T-helper 9 cell (primary cell): ENCODE results near the gene ECI2.
"Not testable (repeated sequence)": the region's sequence is repeated elsewhere in the genome, so short reads cannot be mapped to it uniquely, and the experiment has no call there.

Source experiments
- DNase-seq: peaks from one replicate; pipeline ENCODE4 v3.0.0-alpha.2; 2020

Gene ECI2

DNA sequence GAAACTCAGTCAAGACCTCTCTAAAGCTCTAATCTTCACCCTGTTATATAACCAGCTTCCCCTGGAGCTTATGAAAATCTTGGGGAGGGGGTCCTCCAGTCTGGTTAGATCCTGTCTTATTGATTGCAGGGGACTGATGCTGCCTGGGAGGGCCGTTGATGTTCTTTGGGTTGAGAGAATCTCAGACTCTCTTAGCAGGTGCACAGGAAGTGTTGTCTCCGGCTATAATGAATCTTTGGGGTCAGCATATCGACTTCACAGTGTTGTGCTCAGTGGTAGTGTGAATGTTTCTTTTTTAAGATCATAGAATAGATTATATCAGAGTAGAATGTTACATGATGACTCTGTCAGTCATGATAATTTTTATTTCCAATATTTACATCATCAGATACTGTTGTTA, 2.8 kb upstream of the ECI2 start:
- no peak for DNase-seq

DNA sequence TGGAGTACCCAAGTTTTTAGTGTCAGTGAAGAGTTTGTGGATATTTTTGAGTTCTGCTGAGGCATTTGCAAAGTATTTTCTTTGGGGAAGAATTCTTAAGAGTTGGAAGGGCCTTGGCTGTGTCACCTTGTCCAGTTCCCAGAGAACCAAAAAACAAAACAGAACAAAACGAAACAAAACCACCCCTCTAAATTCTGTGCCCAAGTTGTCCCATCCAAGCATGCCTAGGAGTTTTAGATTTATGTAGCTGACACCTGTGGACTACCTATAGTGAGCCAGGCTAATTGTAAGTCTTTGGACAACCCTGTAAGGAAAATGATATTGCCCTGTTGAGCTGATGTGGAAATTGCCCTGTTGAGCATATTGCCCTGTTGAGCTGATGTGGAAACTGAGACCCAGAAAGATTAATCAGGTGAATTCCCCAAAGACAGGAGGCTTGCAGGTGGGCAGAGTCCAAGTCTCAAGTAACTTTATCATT, 1.0 kb upstream of the ECI2 start:
- DNase-seq: no peak

DNA sequence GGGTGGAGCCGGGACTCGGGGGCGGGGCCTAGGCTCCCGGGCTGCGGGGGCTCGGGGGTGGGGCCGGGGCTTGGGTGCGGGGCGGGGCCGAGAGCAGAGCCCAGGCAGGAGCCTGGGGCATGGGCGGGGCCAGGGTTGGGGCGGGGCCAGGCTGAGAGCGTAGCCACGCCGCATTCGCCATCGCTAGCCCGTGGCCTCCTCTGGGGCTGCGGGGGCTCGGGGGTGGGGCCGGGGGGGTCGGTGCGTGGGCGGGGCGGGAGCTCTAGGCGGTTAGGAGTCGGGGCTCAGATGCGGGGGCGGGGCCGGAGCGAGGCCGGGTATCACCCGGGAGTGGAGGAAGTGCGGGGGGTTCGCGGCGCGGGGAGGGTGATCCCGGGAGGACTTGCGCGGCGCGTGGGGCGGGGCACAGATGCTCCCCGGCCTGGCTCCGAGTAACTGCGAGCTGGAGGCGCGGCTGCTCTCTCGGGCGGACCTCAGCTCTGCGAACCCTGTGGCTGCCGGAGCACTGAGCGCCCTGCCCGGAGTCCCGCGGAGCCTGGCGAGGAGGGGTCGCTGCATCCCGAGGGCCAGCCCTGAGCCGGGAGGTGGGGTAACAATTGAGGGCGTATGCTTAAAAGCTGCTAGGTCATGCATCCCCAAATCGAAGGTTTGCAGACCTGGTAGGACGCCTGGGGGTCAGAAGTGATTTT, 434 bp upstream of the ECI2 start:
- peak; percentile 95 for DNase-seq

DNA sequence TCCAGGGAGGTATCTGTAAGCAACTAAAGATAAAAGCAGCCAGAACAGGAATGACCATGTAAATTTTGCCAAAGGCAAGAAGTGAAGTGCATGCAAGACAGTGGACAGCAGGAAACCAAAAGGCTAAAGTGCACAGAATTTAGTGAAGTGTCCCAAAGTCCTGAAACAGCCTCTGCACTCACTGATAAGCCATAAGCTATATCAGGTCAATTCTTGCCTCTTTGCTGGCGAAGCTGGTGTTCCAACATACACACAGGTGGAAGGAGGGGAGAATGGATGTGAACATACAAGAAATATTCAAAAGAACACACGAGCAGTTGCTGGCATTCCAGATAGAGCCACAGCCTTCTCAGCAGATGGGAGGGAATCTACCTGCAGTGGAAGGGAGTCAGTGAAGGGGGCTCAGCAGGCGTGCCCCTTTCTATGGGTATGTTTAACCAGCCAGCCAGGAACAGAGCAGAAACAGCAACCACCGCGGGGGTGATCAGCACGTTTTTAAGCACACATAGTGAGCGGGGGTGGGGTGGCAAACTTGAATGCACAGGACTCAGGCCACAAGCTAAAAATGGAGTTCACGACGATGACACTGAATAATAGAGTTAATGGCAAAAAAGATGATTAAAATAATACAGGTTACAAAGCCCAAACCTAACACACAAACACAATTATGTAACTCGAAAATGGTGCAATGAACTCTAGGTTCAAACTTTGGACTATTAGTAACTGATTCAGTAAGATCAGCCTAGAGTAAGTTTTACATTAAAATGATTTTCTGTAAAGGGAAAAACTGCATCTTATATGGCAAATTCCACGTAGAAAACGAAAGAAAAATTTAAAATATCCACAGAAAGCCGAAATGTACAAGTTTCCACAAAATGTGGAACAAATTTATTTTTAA, 1.2 kb downstream of the ECI2 start:
- no peak for DNase-seq

DNA sequence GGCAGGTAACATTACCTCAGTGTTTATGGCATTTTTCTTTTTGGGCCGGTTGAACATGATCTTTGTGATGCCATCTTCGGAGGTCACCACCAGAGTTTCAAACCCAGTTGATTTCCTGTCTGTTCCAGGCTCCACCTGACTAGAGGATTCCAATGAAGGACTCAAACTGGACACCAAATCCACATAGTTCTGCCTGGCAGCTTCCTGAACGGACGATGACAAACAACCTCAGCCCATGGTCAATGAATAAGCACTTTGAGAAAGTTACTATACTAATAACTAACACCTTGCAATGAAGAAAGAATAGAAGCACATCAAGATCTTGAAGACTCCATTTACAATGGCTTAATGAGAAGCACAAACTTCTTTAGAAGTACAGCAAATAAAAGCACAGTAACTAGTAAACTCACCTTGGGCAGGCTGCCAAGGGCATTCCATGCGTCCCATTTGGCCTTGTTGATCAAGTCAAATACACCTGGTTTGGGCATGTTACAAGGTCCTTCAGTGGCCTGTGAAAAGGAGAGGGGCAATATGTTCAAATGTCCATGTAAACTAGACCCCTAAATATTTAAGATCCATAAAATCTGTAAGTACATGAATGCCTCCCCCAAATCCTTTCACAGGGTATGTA, 4.9 kb downstream of the ECI2 start:
- no peak for DNase-seq

DNA sequence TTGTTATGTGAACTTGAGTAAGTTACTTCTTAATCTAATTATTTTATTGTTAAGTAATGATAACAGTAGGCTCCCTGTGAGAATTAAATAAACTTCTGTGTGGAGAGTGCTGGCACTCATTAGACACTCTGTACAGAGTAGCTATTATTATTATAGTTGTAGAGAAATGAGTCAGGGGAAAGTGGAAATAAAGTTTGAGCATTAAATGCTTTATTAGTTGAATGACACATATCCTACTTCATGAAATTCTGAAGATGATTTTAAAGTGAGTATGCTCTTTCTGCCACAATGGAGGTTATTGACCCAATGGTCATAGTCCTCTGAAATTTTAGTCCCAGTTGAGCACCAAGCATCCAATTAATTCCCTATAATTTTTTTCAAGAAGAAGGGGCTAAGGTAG, 5.9 kb downstream of the ECI2 start:
- DNase-seq: no peak

DNA sequence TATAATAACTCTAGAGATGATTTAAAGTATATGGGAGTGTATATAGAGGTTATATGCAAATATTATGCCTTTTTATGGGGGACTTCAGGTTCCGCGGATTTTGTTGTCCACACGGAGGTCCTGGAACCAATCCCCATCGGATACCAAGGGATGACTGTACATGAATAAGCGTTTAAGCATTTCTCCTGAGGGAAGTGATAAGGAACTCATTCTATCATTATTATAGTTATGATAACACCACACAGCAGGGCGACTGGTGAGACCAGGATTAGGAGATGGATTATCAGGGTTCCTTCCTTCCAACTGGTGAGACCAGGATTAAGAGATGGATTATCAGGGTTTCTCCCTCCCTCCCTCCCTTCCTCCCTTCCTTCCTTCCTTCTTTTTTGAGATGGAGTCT, 6.6 kb downstream of the ECI2 start:
- no peak for DNase-seq

DNA sequence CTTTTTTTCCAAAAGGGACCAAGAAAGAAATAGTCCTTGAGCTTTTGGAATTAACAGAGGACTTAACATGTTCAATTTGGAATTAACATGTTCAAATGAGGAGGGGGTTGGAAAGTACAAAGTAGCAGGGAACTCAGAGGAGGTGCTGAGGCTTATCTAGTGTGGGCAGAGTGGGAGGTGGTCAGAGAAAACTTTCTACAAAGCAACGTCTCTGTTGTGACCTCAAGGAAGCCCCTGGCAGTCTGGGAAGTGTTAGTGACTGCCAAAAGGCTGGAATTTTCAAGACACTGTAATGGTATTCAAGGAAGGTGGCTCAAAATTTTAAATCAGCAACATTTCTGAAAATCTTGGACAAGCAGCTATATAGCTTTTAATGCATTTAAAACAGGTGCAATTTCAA, 7.3 kb downstream of the ECI2 start:
- DNase-seq: no peak

DNA sequence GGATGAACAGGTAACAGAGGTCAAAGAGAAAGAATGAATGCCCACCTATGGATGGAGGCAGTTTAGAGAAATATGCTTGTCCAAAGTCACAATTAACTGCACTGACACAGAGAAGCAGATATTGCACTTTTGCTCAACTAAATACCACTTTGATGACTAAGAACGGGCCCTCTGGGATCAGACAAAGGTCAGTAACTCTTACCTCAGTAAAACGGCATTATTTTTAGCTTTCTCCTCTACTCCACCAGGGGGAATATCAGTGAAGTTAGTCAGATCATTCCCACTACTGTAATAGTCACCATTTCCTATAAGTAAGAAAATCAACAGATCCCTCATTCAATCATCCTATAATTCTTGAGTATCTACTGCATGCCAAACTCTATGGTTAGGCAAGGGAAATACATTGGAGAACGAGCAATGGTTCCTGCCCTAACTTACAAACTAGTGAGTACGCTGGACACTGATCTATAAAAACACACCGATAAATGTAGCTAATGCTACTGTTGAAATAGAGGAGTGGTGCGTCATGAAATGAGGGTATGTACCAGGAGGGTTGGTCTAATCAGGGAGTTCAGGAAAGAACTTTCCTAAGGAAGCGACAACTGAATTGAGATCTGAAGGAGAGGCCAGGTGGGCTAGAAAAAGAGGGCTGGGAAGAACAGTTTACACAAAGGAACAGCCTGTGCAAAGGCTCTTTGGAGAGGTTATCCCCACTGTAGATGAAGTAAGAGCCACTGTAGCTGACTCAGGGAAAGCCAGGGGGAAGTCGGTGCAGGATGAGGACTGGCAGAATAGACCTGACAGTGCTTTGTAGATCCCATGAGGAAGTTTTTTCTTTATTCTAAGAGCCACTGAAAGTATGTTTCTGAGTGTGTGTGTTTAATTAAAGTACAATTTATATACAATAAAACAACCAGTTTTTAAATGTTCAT, 9.2 kb downstream of the ECI2 start:
- no peak for DNase-seq

DNA sequence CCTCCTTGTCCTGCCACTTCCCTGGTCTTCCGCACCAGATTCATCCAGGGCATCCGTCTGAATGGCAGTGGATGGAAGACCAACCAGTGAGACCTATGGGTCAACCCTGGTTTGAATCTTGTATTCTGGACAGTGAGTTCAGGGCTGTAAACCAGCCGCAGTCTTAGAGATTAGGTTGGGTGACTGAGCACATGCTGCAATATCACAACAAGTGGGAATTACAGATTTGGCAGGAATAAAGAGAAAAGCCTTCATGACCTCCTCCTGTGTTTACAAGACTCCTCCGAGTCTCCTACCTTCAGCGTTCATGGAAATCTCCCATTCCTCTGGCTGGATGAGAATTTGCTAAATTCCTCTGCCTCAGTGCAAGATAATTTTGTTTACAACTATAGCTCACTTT, 9.9 kb downstream of the ECI2 start:
- DNase-seq: no peak

DNA sequence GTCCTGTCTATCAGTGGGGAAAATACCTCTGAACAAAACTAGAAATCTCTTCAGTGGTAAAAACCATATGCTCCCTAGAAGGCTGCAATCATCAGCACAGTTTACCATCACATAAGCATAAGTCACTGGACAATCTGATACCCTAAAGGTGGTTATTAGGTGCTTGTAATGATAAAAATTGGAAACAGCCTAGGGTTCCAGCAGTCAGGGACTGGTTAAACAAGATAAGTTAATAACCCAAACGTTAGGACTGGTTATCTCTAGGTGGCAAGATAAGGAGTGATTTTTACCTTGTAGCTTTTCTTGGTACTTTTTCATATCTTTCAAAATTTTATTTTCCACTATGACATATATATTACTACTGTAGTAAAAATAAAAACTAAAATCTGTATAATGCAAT, 11.0 kb downstream of the ECI2 start:
- DNase-seq: no peak

DNA sequence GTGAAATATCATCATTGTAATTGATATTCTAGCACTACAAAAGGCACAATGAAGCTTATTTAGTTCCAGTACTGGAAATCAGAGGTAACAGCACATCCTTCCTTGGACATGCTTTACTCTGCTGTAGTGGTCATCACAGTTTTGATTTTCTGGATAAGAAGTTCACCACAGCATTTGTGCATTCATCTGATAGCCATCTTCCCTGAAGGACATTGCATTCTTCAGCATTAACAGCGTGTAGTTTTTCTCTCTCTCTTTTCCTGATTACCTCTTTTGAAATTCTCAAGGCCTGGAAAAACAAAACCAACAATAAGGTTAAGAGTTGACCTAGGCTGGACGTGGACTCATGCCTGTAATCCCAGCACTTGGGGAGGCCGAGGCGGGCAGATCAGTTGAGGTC, 19.6 kb downstream of the ECI2 start:
- no peak for DNase-seq

DNA sequence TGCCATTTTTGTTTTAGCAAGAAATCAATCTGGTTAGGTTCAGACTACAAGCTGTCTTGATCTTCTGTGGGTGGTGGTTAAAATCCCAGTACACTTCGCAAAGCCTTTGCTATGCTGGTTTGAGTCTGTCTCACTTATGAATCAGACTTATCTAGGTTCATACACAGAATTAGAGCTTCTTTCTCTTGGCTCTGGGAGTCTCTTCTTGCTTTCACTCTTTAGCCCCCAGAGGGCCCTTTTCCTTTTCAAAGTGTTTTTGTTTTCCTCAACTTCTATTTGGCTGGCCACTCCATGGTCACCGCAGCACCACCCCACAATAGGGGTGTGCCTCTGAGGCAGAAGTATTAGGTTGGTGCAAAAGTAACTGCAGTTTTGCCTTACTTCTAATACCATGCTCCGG, 21.3 kb downstream of the ECI2 start:
- no peak for DNase-seq

DNA sequence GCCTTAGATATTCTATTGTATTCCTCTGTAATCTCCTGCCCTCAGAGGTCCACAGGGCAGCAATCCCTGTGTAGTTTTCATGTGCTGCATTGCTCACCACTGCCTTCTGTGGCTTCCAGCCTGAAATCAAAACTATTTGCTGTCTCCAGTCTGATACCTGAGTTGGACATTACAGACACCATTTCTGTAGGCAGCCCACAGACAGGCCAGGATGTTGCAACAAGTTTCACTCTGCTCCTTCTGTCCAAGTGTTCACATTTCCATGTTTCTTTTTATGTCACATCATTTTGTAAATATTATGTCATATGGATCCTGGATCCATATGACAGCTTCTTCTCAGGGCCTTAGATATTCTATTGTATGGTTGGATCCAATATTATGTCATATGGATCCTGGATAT, 21.7 kb downstream of the ECI2 start:
- DNase-seq: no peak

DNA sequence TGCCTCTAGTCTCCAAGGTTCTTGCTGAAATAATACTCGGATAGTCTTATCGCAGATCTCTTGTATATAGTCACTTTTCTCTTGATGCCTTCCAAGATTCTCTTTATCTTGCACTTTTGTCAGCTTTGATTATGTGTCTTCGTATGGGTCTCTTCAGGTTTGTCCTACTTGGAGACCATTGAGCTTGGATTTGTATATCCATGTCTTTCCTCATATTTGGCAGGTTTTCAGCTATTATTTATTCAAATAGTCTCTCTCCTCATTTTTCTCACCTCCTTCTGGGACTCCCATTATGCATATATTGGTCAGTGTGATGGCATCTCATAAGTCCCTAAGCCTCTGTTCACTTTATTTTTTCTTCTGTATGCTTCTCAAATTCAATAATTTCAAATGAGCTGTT, 23.0 kb downstream of the ECI2 start:
- no peak for DNase-seq

DNA sequence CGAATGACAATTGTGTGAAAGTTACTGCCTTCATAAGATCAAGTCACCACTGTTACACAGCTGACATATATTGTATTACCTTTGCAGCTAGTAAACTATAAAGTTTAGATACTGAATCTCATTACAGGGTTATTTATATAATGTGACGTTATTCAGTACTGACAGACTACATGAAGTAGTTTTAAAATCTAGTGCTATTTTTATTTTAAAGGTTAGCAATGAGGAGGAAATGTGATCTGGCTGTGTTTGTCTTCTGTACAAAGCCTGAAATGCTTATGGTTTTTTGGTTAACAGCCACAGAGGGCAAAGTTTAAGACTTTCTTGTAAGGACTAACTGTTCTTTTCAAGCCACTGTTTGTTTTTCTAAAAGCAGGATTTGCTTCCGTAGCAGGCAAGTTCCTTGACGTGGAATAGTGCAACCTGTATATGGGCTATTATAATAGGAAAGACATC, 26.0 kb downstream of the ECI2 start:
- not testable (repeated sequence) for DNase-seq

DNA sequence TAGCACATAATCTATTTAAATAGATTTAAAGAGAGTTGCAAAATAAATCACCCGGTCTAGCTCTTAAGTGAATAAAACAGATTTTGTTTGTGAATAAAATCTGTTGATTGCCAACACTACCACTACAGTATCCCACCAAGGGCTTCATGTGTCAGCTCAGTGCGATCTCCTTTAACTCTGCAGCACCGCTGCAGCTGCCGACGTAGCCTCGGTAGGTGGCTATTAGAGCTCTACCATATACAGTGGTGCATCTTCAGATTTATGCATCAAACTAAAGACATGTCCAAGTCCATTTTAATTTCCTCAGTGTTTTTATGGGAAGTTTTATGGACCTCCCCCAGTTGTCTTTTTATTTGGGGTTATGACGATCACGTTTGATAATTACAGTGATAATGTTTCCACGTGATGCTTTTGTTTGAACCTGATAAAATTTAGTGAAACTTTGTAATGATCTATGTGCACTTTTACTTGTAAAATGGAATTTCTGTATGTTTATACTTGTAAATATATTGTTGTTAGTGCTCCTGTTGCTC, 26.7 kb downstream of the ECI2 start:
- DNase-seq: no peak

DNA sequence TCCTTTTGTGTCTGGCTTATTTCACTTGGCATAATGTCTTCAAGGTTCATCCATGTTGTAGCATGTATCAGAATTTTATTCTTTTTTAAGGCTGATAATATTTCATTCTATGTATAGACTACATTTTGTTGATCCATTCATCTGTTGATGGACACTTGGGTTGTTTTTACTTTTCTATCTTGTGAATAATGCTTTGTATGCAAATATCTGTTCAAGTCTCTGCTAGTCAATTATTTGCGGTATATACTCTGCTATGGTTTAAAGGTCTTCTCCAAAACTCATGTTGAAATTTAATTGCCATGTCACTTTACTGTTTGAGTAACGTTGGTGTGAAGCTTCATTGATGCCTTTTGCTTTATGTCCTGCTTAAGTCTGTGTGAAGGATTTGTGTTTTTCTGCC, 27.5 kb downstream of the ECI2 start:
- no peak for DNase-seq

DNA sequence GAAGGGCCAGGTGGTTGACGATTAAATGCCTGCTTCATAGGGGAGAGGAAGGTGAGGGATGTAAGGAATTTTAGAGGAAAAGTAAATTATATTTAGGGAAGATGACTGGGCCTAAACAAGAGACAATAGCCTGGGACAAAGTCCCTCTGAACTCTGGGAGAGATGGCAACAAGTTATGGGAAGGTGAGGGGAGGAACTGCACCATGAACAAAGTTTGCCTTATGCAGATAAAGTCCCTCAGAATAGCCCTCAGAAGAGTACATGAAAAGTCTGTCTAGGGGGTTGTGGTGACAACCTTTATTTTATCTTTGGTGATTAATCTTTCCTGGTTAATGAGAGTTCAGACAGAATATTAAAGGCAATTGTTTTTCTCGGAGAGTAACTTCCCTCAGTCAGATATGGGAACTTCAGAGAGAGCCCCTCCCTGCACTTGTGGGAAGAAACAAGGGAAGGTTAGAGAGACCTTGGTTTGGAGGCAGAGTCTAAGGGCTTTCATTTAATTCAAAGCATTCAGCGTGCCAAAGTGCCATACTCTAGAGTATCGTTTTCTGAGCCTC, 29.3 kb downstream of the ECI2 start:
- DNase-seq: no peak

DNA sequence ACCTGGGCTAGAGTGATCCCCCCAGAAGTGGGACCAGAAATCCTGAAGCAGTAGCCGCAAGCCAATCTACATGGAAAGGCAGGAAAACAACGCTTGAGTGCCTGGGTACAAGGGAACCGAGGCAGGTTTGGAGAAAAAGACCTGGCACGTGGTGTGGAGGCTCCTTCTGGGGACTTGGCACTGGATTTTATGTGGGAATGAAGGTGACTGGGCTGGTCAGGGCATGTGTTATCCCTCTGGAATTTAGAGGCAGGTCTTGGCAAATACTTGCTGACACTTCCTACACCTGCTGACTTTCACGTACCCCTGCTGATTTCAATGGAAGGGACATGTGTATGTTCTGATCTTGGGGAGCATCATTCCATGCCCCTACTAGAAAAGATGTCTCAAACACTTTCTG, 31.4 kb downstream of the ECI2 start:
- no peak for DNase-seq

DNA sequence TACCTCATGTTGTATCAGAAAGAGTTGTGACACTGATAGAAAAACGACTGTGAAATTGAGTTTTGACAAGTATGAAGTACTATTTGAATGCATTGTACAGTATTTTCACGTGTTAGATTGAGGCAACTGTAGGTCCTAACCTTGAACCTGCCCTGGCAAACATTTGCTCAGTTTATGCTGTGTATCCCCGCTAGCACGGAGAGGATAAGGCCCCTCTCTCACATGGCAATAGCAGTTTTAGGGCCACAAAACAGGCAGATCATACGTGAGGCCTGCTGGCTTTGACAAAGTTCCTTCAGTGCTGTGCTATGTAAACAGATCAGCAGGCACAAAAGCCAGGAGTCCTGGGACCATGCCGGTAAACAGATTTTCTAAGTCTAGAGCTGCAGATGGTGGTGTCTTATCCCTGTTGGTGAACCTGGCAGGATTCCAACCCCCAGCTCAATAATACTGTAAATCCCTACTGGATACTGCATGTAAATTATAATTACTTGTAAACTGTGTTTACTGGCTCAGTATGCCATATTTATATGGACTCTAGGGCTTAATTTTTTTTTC, 32.6 kb downstream of the ECI2 start:
- no peak for DNase-seq

DNA sequence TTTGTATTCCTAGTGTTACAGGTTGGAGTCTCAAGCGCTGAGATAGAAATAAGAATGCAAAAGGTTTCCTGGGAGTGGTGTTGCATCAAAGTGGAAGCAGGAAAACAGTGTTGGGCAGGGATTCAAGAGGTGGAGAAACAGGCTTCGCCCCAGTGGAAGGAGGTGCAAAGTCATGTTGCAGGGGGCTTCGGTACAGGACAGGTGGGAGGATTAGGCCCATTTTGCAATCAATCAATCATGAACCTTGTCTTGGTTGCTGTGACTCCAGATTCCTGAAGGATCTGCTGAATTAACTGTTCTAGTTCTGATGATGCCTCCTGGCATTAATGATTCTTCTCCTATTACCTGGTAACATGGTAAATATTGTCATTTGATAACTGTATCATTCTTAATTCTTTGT, 34.1 kb downstream of the ECI2 start:
- no peak for DNase-seq
